Psoas muscle (tissue), 8 donors: Measurements from ENCODE around the gene MGAT1. TPM values are rescaled to one million over a fixed set of nuclear protein-coding genes. Genes with fewer than 3 reads are reported as not detected.

Source experiments
- ATAC-seq, 4 donors: fragments of 200-7000 bp; cut with Tn5 transposase; one replicate each; pipeline ENCODE4 v1.9.1; 2020; ENCODE audit warnings: moderate library complexity in 3 of 4, mild to moderate bottlenecking in 2 of 4
- DNase-seq, 2 donors: peaks; one replicate each; pipeline ENCODE4 v3.0.0-alpha.2; 2020
- H3K27ac ChIP-seq: fragments of 200-600 bp; one replicate; pipeline ENCODE4 v1.8.0; 2022
- H3K27me3 ChIP-seq, 3 donors: fragments of 200-600 bp in 1 of 3; one replicate each; pipeline versions ENCODE4 v1.6.1 to v1.8.0; 2013 to 2022; ENCODE audit warnings: low read length in 2 of 3, mild to moderate bottlenecking in 2 of 3, moderate library complexity in 1 of 3; ENCODE audit not compliant: insufficient read depth in 3 of 3
- H3K36me3 ChIP-seq, 2 donors: fragments of 200-600 bp in 1 of 2; one replicate each; pipeline versions ENCODE4 v1.6.1 to v1.8.0; 2013 to 2022; ENCODE audit warnings: low read depth in 1 of 2, mild to moderate bottlenecking in 1 of 2, moderate library complexity in 1 of 2; ENCODE audit not compliant: insufficient read depth in 1 of 2
- H3K4me1 ChIP-seq: fragments of 200-600 bp; one replicate; pipeline ENCODE4 v1.8.0; 2022
- H3K4me3 ChIP-seq: fragments of 200-600 bp; one replicate; pipeline ENCODE4 v1.8.0; 2022; ENCODE audit warnings: mild to moderate bottlenecking
- H3K9me3 ChIP-seq: fragments of 200-600 bp; one replicate; pipeline ENCODE4 v1.8.0; 2022
- CTCF ChIP-seq: fragments of 200-600 bp; IDR thresholded peaks from one replicate; pipeline ENCODE4 v1.8.0; 2022; ENCODE audit warnings: antibody characterized with exemption
- WGBS, 3 donors: extraction: QIAGEN DNeasy Blood & Tissue Kit; methylation state at CpG; one replicate each; pipeline versions ENCODE4 v1.1.6 to v1.1.7; 2013; 5-methylcytosine and 5-hydroxymethylcytosine counted together
- intact Hi-C, 2 donors: fragments of 100-400 bp; cut with DNase I; formaldehyde crosslinking; loops; one replicate each; pipeline versions ENCODE4 v1.11.0 to v1.14.2; 2022
- polyA plus RNA-seq, 3 donors: library from polyadenylated mRNA; stranded (reverse); fragments of 200-250 nt; gene quantifications; one replicate each; pipeline ENCODE4 v1.2.3, GENCODE V29; 2013
- total RNA-seq, 4 donors: library from RNA; stranded (reverse); fragmentation: NEBNext Ultra II Directional in 2 of 4; extraction: Animal tissue kit (Norgen Biotek cat#: 25700) in 2 of 4; gene quantifications; one replicate each; pipeline versions ENCODE4 v1.2.1 to v1.2.4, GENCODE V29; 2021 to 2023
- donor health status: healthy with polysubstance abuse.
- donor health status: DM: no; HTN: no; CAD: no; lungs with moderate emphysema.
- donor health status: Bipolar disorder and iron deficiency.
- donor health status: healthy.
- donor health status: DM: yes; HTN: yes; CAD: no.
- donor health status: DM: no; HTN: no; CAD: no.
- donor health status: DM: no; HTN: no; CAD: no.
- donor health status: DM: yes; HTN: yes; CAD: no.

MGAT1 gene
- total and polyA plus RNA-seq, 7 donors = 53.6 to 134 (median 71.6) TPM

GRCh38 chr5:180736536-180736935 is 66.1 kb downstream of the MGAT1 start:
- Histone ChIP-seq H3K9me3 (no peaks in the 10 kb centered on the region), H3K4me3 (no peak overlapping the region), H3K4me1 (no peaks in the 10 kb centered on the region), H3K27me3 (peaks cover 0 to 3% (median 3%) of the 10 kb centered on the region in 3 donors), H3K36me3 (no peaks in the 10 kb centered on the region), H3K27ac (no peak overlapping the region)
- ATAC-seq (no peak), DNase-seq (no peak)
- WGBS, 3 donors = 50 to 60% (median 55%) methylated on average over 2 of the region's 2 CpGs
- intact Hi-C loops = no loop called here
- no peak for TF ChIP-seq CTCF

Other genes with a start within 250 kb of the MGAT1 start
- gene SCGB3A1, start 211.3 kb downstream of the MGAT1 start, total RNA-seq = under 1 TPM in 1 of 4 donors, not detected in 3; 0.46 TPM
- gene SCGB3A1, start 211.3 kb downstream of the MGAT1 start, polyA plus RNA-seq = not detected
- gene FLT4, start 153.2 kb downstream of the MGAT1 start, total RNA-seq = 1 to 10 TPM; 3.3 to 7.3 (median 3.7) TPM
- 1 to 10 TPM; 1.7 to 3.7 (median 2.3) TPM for gene FLT4, start 153.2 kb downstream of the MGAT1 start, polyA plus RNA-seq
- gene OR2Y1, start 62.7 kb downstream of the MGAT1 start, total RNA-seq = not detected
- gene OR2Y1, start 62.7 kb downstream of the MGAT1 start, polyA plus RNA-seq = not detected
- 10 to 100 TPM; 11.0 to 14.6 (median 12.8) TPM for gene ZFP62, start 58.5 kb upstream of the MGAT1 start, total RNA-seq
- gene ZFP62, start 58.5 kb upstream of the MGAT1 start, polyA plus RNA-seq = 10 to 100 TPM in 1 of 3 donors, 1 to 10 TPM in 2; 6.0 to 25.6 (median 8.6) TPM
- gene BTNL8, start 96.4 kb upstream of the MGAT1 start, total RNA-seq = under 1 TPM in 3 of 4 donors, not detected in 1; 0.19 to 0.46 (median 0.27) TPM
- gene BTNL8, start 96.4 kb upstream of the MGAT1 start, polyA plus RNA-seq = under 1 TPM in 2 of 3 donors, not detected in 1; 0.09 to 0.13 TPM
- gene BTNL3, start 186.0 kb upstream of the MGAT1 start, total RNA-seq = not detected
- gene BTNL3, start 186.0 kb upstream of the MGAT1 start, polyA plus RNA-seq = under 1 TPM in 2 of 3 donors, not detected in 1; 0.01 to 0.09 TPM
- 10 to 100 TPM; 10.4 to 22.8 (median 18.1) TPM for gene BTNL9, start 237.5 kb upstream of the MGAT1 start, total RNA-seq
- 10 to 100 TPM; 14.4 to 26.3 (median 20.0) TPM for gene BTNL9, start 237.5 kb upstream of the MGAT1 start, polyA plus RNA-seq